Mammary epithelial cell (primary cell): ENCODE results near the gene TPRKB.

Source experiments
- EZH2 ChIP-seq: IDR thresholded peaks from 2 replicates; pipeline ENCODE4 v1.6.1; 2012; ENCODE audit warnings: low read length, inconsistent platforms, borderline replicate concordance
- TF ChIP-seq, protein P1 (sequence below), 2 donors: IDR thresholded peaks in 1 of 2; conservative IDR thresholded peaks in 1 of 2; 2 replicates each; pipeline ENCODE4 v1.5.1; 2011 to 2012; ENCODE audit warnings: inconsistent platforms in 2 of 2, low read length in 2 of 2, mild to moderate bottlenecking in 2 of 2, control low read depth in 1 of 2, low read depth in 1 of 2; ENCODE audit not compliant: insufficient read depth in 1 of 2; ENCODE audit errors: extremely low read depth in 1 of 2

DNA sequence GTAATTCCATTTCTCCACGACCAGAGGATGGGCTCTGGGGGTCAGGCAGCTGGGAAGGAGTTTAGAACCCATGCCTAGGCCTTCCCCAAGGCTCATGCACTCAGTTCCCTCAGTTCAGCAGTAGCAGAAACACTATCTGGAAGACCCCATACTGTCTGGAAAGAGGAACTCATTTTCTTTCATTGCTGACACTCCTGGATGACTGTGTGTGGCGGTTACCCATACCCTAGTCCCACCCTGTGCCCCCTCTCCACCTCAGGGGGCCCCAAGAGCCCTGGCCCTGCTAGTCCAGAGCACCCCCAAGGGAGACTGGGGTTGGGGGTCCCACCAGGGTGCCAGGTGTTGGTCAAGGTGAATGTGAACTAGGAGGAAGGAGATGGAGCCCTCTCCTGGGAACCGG is 29.5 kb downstream of the TPRKB start:
- TF ChIP-seq EZH2: no peak
- TF ChIP-seq, protein P1, sequence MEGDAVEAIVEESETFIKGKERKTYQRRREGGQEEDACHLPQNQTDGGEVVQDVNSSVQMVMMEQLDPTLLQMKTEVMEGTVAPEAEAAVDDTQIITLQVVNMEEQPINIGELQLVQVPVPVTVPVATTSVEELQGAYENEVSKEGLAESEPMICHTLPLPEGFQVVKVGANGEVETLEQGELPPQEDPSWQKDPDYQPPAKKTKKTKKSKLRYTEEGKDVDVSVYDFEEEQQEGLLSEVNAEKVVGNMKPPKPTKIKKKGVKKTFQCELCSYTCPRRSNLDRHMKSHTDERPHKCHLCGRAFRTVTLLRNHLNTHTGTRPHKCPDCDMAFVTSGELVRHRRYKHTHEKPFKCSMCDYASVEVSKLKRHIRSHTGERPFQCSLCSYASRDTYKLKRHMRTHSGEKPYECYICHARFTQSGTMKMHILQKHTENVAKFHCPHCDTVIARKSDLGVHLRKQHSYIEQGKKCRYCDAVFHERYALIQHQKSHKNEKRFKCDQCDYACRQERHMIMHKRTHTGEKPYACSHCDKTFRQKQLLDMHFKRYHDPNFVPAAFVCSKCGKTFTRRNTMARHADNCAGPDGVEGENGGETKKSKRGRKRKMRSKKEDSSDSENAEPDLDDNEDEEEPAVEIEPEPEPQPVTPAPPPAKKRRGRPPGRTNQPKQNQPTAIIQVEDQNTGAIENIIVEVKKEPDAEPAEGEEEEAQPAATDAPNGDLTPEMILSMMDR (conservative IDR thresholded peaks at IDR 0.05 in 1 of 2, IDR thresholded peaks at IDR 0.05 in 1 of 2; ENCODE audit: extremely low read depth in 1 of 2, insufficient read depth in 1 of 2, low read depth in 1 of 2, low read length in 2 of 2): no peak
